ENCODE measurements around the gene NSUN6. TPM values are rescaled to one million over a fixed set of nuclear protein-coding genes. Genes with fewer than 3 reads are reported as not detected.

NSUN6 gene
- total and polyA plus RNA-seq, 4 donors = 16.3 to 47.6 (median 25.0) TPM

DNA sequence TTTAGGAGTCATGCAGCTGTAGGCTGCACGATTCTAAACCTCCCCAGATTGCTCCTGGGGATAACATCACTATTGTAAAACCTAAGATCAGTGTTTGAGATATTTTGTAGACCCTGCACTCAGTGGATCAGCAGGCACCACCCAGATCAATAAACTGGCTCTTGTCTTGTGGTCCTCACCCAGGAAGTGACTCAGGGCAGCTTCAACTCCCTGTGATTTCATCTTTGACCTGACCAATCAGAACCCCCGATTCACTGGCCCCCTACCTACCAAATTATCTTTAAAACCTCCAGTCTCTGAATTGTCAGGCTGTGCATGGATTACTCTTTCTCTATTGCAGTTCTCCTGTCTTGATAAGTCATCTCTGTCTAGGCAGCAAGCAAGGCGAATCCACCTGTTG lies 33.6 kb upstream of the NSUN6 start:
- WGBS = 85% methylated on average over 3 of the region's 3 CpGs
- DNase-seq (ENCODE audit: low spot score) = no peak
- no peaks in the 10 kb centered on the region for H3K9me3 ChIP-seq (ENCODE audit: control insufficient read depth in 4 of 4, low read length in 3 of 4)
- peaks cover 0 to 6% (median 3%) of the 10 kb centered on the region in 4 donors for H3K36me3 ChIP-seq (ENCODE audit: control insufficient read depth in 4 of 4, insufficient read depth in 3 of 4, low read depth in 1 of 4, low read length in 3 of 4)
- no peak overlapping the region for H3K9ac ChIP-seq (ENCODE audit: low read depth in 1 of 2, low read length in 2 of 2)
- H3K4me3 ChIP-seq (ENCODE audit: low read depth in 1 of 3, low read length in 3 of 3) = no peak overlapping the region
- no peak overlapping the region for H3K27ac ChIP-seq (ENCODE audit: low read depth in 1 of 2, low read length in 2 of 2)
- H3K4me1 ChIP-seq (ENCODE audit: control insufficient read depth in 4 of 4, insufficient read depth in 4 of 4, low read length in 3 of 4) = no peaks in the 10 kb centered on the region
- TF ChIP-seq ZBTB33 (IDR thresholded peaks at IDR 0.05) (no peak), NR2F2 (IDR thresholded peaks at IDR 0.05) (no peak), RAD21 (IDR thresholded peaks at IDR 0.05) (no peak), FOXA1 (IDR thresholded peaks at IDR 0.05) (no peak), GABPA (IDR thresholded peaks at IDR 0.05 in 1 of 2, conservative IDR thresholded peaks at IDR 0.05 in 1 of 2) (no peak), EGR1 (IDR thresholded peaks at IDR 0.05; ENCODE audit: low read depth in 2 of 2) (no peak), REST (IDR thresholded peaks at IDR 0.05) (no peak)
- no peaks in the 10 kb centered on the region for H3K27me3 ChIP-seq (ENCODE audit: control insufficient read depth in 4 of 4, insufficient read depth in 4 of 4, low read length in 3 of 4)

DNA sequence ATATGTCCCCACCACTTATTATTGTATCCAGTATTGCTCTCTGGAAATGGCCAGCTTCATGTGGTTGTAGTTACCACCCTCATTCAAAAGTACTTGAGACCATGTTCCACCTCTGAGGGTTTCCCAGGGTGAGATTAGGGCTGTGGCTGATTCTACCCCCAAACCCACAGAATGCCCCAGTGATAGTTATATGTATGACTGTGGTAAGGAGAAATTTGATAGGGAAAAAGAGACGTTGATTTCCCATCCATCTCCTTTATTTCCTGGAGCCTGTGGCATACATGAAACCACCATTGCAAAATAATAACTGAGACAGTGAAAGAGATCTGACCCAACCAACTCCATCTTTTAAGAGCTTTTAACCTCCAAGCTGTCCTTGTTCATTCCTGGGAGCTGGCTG lies 33.0 kb upstream of the NSUN6 start:
- Histone ChIP-seq H3K4me1 (ENCODE audit: control insufficient read depth in 4 of 4, insufficient read depth in 4 of 4, low read length in 3 of 4) (no peaks in the 10 kb centered on the region), H3K9ac (ENCODE audit: low read depth in 1 of 2, low read length in 2 of 2) (no peak overlapping the region), H3K9me3 (ENCODE audit: control insufficient read depth in 4 of 4, low read length in 3 of 4) (no peaks in the 10 kb centered on the region), H3K27me3 (ENCODE audit: control insufficient read depth in 4 of 4, insufficient read depth in 4 of 4, low read length in 3 of 4) (no peaks in the 10 kb centered on the region), H3K4me3 (ENCODE audit: low read depth in 1 of 3, low read length in 3 of 3) (no peak overlapping the region), H3K27ac (ENCODE audit: low read depth in 1 of 2, low read length in 2 of 2) (no peak overlapping the region), H3K36me3 (ENCODE audit: control insufficient read depth in 4 of 4, insufficient read depth in 3 of 4, low read depth in 1 of 4, low read length in 3 of 4) (peaks cover 0 to 6% (median 3%) of the 10 kb centered on the region in 4 donors)
- TF ChIP-seq EGR1 (IDR thresholded peaks at IDR 0.05; ENCODE audit: low read depth in 2 of 2) = no peak
- 74% methylated on average over 1 of the region's 1 CpG for WGBS
- DNase-seq (ENCODE audit: low spot score) = no peak

- WGBS = 76% methylated on average over 1 of the region's 1 CpG
- Histone ChIP-seq H3K36me3 (ENCODE audit: control insufficient read depth in 4 of 4, insufficient read depth in 3 of 4, low read depth in 1 of 4, low read length in 3 of 4) (peaks cover 0 to 7% (median 3%) of the 10 kb centered on the region in 4 donors), H3K9me3 (ENCODE audit: control insufficient read depth in 4 of 4, low read length in 3 of 4) (no peaks in the 10 kb centered on the region), H3K9ac (ENCODE audit: low read depth in 1 of 2, low read length in 2 of 2) (no peak overlapping the region), H3K4me1 (ENCODE audit: control insufficient read depth in 4 of 4, insufficient read depth in 4 of 4, low read length in 3 of 4) (no peaks in the 10 kb centered on the region), H3K27ac (ENCODE audit: low read depth in 1 of 2, low read length in 2 of 2) (no peak overlapping the region), H3K27me3 (ENCODE audit: control insufficient read depth in 4 of 4, insufficient read depth in 4 of 4, low read length in 3 of 4) (no peaks in the 10 kb centered on the region), H3K4me3 (ENCODE audit: low read depth in 1 of 3, low read length in 3 of 3) (no peak overlapping the region)
- no peak for DNase-seq (ENCODE audit: low spot score)
- TF ChIP-seq JUND (IDR thresholded peaks at IDR 0.05) = no peak
- no peak for TF ChIP-seq REST (IDR thresholded peaks at IDR 0.05)
- TF ChIP-seq RXRA (IDR thresholded peaks at IDR 0.05) = no peak
- TF ChIP-seq EGR1 (IDR thresholded peaks at IDR 0.05; ENCODE audit: low read depth in 2 of 2) = no peak
- no peak for TF ChIP-seq FOXA2 (IDR thresholded peaks at IDR 0.05)
- TF ChIP-seq MAX (IDR thresholded peaks at IDR 0.05) = no peak
- TF ChIP-seq GABPA (IDR thresholded peaks at IDR 0.05 in 1 of 2, conservative IDR thresholded peaks at IDR 0.05 in 1 of 2) = no peak
- no peak for TF ChIP-seq RAD21 (IDR thresholded peaks at IDR 0.05)
- TF ChIP-seq TAF1 (conservative IDR thresholded peaks at IDR 0.05) = no peak
- TF ChIP-seq SP1 (IDR thresholded peaks at IDR 0.05) = no peak
- TF ChIP-seq, protein P1, sequence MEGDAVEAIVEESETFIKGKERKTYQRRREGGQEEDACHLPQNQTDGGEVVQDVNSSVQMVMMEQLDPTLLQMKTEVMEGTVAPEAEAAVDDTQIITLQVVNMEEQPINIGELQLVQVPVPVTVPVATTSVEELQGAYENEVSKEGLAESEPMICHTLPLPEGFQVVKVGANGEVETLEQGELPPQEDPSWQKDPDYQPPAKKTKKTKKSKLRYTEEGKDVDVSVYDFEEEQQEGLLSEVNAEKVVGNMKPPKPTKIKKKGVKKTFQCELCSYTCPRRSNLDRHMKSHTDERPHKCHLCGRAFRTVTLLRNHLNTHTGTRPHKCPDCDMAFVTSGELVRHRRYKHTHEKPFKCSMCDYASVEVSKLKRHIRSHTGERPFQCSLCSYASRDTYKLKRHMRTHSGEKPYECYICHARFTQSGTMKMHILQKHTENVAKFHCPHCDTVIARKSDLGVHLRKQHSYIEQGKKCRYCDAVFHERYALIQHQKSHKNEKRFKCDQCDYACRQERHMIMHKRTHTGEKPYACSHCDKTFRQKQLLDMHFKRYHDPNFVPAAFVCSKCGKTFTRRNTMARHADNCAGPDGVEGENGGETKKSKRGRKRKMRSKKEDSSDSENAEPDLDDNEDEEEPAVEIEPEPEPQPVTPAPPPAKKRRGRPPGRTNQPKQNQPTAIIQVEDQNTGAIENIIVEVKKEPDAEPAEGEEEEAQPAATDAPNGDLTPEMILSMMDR (IDR thresholded peaks at IDR 0.05; ENCODE audit: low read depth, low read length, missing input control) = no peak
- TF ChIP-seq HNF4G (IDR thresholded peaks at IDR 0.05) = no peak
- no peak for TF ChIP-seq NR2F2 (IDR thresholded peaks at IDR 0.05)
These were observed 32.0 kb upstream of the NSUN6 start for GRCh38 chr10:18683427-18683826.
